GM21737 (cell line): Measurements from ENCODE around the gene PEX7.
"Not testable (repeated sequence)": the region's sequence is repeated elsewhere in the genome, so short reads cannot be mapped to it uniquely, and the experiment has no call there.

Experiments
- ATAC-seq: cut with Tn5 transposase; IDR thresholded peaks from one replicate; pipeline ENCODE4 v1.9.1; 2021; ENCODE audit warnings: mild to moderate bottlenecking, moderate library complexity; ENCODE audit not compliant: unreplicated experiment

Gene PEX7

DNA sequence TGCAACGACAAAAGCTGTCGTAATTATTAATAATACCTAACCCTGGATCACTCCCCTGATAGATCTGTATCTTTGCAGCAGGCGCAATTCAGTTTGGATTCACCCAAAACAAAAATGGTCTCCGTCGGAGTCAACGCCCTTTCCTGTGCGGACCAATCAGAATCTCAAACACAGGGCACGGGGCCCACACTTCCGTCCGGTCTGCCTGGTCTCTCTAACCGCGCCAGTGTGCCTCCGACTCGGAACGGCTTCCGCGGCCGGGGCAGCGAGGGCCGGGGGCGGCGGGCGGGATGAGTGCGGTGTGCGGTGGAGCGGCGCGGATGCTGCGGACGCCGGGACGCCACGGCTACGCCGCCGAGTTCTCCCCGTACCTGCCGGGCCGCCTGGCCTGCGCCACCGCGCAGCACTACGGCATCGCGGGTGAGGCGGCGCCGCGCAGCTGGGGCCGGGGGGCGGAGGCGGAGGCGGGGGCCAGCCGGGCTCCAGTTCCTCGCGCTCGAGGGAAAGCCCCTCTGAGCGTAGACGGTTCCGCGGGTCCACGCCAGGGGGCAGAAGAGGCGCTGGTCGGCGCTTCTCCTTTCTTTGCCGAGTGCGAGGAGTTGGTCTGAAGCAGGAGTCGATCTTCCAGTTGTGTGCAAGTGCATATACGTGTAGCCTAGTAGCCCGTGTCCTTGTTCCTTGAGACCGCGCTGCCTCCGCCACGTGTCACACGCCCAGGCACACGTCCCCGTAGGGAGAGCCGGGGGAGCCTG is at the start of gene PEX7:
PEX7 (plus strand) TSS at position 217 of the 752 bp plus-strand sequence; CDS start at position 291, 74 bp downstream.
- ATAC-seq, result peak; percentile 97

DNA sequence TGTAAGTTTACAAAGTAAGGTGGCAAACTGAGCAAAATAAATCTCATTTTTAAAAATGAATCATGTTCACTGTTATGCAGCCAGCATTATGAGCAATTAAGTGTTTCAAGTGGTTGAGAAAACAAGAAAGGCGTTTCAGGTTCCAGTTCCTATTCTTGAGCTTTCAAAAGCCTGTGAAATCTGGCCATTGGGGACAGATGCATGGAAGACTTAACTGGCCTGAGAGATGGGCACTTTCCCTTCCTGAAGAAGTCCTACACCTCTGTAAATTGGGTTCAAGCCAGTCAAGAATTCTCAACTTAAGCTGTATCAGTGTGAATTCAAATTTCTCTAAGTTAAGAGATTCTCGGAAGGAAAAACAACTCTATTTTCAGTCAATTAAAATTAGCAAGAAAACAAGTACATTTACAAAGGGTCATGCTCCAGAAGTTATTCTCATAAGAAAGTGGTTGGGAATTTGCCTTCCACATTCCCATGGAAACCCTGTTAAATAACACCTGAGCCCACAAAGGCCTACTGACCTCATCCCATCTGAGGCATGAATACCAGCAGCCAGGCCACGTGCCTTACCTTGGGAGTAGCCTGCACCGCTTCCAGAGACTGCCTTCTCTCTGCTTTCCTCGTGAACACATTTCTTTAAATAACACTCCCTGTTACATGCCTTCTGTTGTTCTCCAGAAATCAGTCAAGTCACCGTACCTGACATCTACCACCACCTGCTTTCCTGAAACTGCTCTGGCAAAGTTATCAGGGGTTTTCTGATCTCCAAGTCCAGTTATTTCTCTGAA is 49.5 kb upstream of the PEX7 start:
- ATAC-seq, result peak; percentile 65

DNA sequence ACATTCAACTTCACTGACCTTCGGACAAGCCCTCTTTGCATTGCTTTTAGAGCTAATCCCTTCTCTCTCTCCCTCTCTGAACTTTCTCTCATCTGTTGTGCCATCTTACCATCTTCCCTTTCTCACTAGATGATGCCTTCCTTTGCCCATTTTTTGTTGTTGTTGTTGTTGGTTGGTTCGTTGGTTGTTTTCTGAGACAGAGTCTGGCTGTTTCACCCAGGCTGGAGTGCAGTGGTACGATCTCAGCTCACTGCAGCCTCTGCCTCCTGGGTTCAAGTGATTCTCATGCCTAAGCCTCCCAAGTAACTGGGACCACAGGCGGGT is 49.0 kb upstream of the PEX7 start:
- ATAC-seq, result no peak

- ATAC-seq, result no peak
Measured at GRCh38 chr6:136774228-136775041, 48.0 kb upstream of the PEX7 start.

- ATAC-seq, result no peak
Measured at GRCh38 chr6:136775081-136775480, 47.3 kb upstream of the PEX7 start.

GRCh38 chr6:136775548-136775947 is 46.8 kb upstream of the PEX7 start:
- ATAC-seq, result no peak

GRCh38 chr6:136777651-136778050 is 44.7 kb upstream of the PEX7 start:
- ATAC-seq, result no peak

GRCh38 chr6:136779682-136780081 is 42.7 kb upstream of the PEX7 start:
- no peak for ATAC-seq

- no peak for ATAC-seq
Measured at GRCh38 chr6:136780972-136781371, 41.4 kb upstream of the PEX7 start.

- no peak for ATAC-seq
Measured at GRCh38 chr6:136782021-136782770, 40.2 kb upstream of the PEX7 start.

GRCh38 chr6:136783021-136783420 is 39.4 kb upstream of the PEX7 start:
- ATAC-seq, result no peak

GRCh38 chr6:136783495-136784270 is 38.7 kb upstream of the PEX7 start:
- ATAC-seq, result peak; percentile 75

DNA sequence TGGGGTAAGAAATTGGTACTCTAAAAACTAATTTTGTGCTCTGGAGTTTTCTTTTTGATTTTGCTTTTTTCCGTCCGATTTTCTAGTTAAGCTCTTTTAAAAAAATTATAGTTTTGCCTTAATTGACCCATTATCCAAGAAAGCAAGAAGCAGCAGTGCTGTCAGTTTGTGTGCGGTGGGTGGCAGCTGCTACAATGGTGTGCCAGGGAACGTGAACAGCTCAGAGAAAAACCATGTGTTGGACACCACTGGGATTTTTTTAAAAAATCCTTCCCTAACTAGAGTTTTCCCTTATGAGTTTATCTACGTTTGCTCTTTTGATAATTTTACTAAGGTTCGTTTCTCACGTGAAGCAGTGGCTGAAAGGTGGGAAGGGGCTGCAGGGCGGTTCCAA is 38.1 kb upstream of the PEX7 start:
- ATAC-seq, result no peak

- peak; percentile 31 for ATAC-seq
Measured at GRCh38 chr6:136784910-136785746, 37.3 kb upstream of the PEX7 start.

GRCh38 chr6:136786658-136787057 is 35.7 kb upstream of the PEX7 start:
- no peak for ATAC-seq

DNA sequence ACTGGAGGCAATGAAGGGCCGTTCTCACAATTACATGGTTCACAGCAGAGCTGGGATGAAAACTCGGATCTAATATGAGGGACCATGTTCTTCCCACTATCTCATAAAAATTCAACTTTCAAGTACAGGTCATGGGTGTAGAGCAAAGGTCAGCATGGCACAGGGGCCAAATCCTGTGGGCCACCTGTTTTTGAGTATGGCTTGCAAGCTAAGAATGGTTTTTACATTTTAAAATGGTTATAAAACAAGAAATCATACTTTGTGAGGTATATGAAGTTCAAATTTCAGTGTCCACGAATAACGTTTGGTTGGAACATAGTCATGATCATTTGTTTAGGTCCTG is 34.7 kb upstream of the PEX7 start:
- ATAC-seq, result no peak

- ATAC-seq, result no peak
Measured at GRCh38 chr6:136788069-136788902, 34.1 kb upstream of the PEX7 start.

DNA sequence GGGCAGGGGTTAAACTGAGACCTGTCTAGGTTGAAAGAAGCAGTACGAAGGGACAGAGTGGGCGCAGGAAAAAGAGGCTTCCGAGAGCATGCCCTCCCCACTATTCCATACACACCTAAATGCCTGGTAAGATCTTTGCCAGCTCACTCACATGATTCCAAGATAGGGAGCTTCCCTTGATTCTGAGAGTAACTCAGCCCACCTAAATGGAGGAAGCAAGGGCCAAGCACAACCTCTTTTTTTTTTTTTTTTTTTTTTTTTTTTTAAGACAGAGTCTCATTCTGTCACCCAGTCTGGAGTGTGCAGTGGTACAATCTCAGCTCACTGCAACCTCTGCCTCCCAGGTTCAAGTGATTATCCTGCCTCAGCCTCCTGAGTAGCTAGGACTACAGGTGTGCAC is 33.0 kb upstream of the PEX7 start:
- not testable (repeated sequence) for ATAC-seq
